Stimulated activated CD4-positive, alpha-beta T cell treated with anti-CD3 and anti-CD28 coated beads, Interleukin-1b, Interleukin-23, amount 100 ng/mL, for 4 hours (primary cell): ENCODE data around the gene ADGRA1.
"Not testable (repeated sequence)": the region's sequence is repeated elsewhere in the genome, so short reads cannot be mapped to it uniquely, and the experiment has no call there.

Source experiments
- DNase-seq, 2 donors: peaks; one replicate each; pipeline ENCODE4 v3.0.0-alpha.2; 2020; ENCODE audit warnings: low read depth in 2 of 2

The ADGRA1 gene

DNA sequence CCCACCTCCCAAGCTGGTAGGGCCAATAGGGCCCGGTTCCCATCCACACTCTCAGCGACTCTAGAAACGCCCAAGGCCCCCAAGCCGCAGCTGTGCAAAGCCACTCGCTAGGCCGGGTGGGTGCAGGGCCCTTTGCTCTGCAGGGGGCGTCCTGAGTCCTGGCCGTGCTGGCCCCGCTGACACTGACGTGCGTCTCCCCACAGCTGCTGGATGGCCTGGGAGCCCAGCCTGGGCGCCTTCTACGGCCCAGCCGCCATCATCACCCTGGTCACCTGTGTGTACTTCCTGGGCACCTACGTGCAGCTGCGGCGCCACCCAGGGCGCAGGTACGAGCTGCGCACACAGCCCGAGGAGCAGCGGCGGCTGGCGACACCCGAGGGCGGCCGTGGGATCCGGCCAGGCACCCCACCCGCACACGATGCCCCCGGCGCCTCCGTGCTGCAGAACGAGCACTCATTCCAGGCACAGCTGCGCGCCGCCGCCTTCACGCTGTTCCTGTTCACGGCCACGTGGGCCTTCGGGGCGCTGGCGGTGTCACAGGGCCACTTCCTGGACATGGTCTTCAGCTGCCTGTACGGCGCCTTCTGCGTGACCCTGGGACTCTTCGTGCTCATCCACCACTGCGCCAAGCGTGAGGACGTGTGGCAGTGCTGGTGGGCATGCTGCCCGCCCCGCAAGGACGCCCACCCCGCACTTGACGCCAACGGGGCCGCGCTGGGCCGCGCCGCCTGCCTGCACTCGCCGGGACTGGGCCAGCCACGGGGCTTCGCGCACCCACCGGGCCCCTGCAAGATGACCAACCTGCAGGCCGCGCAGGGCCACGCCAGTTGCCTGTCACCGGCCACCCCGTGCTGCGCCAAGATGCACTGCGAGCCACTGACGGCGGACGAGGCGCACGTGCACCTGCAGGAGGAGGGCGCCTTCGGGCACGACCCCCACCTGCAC is 40.7 kb downstream of the ADGRA1 start:
- no peak for DNase-seq

DNA sequence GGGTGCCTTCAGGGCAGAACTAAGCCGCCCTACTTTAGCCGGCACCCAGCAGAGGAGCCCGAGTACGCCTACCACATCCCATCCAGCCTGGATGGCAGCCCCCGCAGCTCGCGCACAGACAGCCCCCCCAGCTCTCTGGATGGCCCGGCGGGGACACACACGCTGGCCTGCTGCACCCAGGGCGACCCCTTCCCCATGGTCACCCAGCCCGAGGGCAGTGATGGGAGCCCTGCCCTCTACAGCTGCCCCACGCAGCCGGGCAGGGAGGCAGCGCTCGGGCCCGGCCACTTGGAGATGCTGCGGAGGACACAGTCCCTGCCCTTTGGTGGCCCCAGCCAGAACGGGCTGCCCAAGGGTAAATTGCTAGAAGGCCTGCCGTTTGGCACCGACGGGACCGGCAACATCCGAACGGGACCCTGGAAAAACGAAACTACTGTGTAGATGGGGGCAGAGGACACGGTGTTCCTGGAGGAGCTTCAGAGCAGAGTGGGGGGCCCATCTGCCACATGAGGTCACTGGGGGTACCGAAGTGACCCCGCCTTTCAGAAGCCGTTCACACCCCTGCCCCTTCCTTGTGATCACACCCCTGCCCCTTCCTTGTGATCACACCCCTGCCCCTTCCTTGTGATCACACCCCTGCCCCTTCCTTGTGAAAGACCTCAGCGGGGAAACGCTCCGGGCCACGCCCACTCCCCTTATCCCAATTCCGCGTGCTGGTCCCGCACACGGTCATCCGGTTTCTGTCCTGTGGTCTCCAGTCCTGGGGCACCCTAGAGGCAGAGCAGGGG is 41.5 kb downstream of the ADGRA1 start:
- DNase-seq = no peak

DNA sequence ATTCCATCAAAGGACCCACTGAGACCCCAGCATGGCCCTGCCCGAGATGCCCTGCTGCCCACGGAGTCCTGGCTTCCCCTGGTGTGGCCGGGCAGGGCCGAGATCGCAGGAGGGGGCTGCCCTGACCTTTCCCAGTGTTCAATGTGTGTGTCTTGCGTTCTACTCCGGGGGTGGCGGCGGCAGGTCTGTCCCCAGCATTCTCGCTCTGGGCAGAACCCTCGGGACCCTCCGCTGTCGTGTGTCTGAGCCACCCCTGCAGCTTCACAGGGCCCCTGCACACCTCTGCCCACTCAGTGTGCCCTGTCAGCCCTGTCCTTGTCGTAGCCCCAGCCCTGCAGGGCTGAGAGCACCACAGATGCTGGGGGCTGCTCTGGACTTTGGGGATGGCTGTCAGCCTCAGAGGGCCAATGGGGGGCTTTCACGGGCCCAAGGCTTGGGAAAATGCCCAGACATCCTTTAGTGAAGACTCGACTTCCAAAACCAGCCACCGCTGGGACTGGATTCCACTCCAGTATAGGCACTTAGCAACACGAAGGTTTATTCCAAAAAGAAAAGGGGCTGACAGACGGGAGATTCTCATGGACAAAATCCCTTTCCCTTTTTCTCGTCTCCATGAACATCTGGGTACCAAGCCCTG is 42.3 kb downstream of the ADGRA1 start:
- DNase-seq = no peak

DNA sequence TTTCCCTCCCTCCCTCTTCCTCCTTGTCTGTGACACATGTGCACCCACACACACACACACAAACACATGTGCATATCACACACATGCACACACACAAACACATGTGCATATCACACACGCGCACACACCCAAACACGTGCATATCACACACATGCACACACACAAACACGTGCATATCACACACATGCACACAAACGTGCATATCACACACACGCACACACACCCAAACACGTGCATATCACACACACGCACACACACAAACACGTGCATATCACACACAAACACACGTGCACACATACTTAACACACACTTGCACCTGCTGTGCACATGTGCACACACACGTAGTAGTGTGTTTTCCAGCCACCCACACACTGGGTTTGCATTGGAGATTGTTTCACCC is 42.9 kb downstream of the ADGRA1 start:
- no peak for DNase-seq

DNA sequence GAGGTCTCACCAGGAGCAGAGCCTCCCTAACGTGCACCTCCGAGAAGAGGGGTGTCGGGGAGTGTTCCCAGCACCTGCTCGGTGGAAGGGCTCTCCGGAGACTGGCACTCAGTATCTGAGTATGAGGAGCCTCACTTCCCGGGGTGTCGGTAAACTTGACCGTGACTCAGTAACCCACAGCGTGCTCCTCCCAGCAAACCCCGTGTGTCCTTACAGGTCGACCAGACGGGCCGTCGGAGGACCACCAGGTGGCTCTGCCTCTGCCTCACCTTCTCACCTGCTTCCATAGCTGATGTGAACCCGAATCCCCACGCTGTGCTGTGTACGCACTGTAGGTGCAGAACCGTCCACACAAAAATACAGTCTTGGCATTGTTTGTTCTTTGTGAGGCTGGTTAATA is 43.3 kb downstream of the ADGRA1 start:
- DNase-seq = no peak

DNA sequence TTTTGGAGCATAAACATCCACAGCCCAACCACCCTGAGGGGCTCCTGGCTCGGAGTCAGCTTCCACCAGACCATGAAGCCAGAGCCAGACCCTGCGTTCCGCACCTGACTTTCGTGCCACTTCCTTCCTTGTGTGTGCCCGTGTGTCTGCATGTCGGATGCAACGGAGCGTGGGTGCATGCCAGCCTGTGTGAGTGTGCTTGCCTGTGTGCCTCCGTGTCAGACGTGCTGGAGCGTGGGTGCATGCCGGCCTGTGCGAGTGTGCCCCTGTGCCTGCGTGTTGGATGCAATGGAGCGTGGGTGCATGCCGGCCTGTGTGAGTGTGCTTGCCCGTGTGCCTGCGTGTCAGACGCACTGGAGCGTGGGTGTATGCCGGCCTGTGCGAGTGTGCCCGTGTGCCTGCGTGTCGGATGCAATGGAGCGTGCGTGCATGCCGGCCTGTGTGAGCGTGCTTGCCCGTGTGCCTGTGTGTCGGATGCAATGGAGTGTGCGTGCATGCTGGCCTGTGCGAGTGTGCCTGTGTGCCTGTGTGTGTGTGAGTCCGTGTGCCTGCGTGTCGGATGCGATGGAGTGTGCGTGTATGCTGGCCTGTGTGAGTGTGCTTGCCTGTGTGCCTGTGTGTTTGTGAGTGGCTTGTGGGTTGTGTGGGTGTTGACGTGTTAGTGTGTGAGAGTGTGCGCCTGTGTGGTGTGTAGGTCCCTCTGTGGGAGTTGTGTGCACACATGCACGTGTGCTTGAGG is 44.2 kb downstream of the ADGRA1 start:
- DNase-seq = no peak

DNA sequence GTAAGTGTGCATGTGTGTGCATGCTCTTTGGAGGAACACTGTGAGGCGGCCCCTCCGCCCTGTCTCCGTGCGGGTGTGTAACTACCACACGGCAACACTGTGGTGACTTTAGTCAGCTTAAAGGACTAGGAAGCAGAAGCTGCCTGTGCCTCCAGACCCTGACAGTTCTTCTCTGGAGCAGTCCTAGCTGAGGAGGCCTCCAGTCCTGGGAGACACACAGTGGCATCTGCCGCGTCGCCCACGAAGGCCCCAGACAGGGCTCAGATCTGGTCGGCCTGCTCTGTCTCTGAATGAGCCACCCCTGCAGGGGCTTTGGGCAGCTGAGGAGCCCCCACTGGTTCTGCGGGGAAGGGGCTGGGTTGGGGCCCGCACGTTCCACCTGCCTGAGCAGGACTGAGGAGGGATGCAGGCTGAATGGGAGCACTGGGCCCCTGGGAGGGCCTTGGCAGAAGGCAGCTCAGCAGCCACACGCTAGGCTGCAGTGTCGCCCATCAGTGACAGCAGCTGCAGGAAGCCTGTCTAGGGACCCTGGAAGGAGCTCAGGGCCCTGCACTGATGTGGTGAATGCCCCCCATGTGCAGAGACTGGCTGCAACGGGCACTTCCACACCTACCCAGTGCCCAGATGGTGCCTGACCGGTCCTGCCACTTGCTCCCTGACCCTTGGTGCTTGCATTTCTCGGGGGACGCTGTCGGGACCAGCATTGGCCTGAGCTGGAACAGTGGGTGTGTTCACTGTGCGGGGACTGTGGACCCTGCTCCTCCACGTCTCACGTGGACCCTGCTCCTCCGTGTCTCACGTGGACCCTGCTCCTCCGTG is 45.0 kb downstream of the ADGRA1 start:
- no peak for DNase-seq

DNA sequence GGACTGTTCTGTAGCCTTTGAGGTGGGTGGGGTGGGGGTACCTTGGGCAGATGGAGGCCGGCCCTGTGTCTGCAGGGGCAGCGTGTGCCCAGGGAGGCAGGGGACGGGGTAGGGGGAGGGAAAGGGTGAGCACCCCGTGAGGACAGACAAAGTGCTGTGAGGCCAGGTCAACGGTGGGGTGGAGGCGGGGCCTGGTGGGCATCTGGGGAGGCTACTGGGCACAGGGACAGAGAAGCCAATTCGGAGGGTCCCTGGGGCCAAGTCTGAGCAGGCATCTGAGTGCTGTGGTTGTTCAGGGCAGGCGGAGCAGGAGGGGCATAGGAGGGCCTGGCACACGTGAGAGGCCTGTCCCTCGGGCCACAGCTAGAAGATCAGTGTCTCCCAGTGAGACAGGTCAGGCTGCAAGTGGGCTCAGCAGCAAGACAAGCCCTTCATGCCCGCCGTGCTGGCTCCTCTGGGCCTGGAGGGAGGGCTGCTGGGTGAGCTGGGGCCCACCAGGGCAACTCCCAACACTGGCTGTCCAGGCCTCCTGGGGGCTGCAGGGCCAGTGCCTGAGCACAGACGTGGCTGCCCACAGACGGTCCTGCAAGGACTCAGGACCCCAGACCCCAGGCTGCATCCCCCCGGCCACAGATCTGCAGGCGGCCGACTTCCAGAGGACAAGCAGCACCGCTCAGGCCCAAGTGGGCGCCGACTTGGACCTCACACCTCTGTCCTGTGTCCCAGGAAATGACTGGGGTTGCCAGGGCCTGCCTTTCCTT is 45.9 kb downstream of the ADGRA1 start:
- DNase-seq = no peak

DNA sequence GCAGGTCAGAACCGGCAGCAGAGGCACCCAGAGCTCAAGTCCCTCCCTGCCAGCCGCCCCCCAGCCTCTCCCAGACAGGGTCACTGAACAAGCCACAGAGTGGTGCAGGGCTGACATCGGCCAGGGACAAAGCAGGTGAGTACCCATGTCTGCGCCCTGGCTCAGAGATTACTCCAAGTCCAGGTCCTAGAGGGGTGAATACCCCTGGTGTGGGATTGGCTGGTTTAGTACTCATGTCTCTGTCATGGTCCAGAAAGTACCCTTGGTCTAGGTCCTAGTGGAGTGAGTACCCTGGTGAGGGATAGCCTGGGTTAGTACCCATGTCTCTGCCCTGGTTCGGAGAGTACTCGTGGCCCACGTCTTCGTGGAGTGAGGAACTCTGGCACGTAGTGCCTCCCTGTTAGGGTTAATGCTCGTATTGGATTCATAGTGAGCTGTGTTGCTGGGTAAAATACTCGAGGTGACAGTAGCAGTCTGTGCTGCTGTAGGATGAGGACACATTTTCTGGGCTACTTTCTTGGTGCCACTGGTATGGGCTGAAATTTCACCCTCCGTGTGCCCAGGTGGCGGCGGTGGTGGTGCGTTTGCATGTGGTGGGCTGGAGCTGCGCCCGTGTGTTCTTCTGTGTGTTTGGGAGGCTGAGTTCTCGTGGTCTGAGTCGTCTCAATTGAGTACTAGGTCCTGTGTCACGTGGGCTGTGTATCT is 46.8 kb downstream of the ADGRA1 start:
- no peak for DNase-seq

DNA sequence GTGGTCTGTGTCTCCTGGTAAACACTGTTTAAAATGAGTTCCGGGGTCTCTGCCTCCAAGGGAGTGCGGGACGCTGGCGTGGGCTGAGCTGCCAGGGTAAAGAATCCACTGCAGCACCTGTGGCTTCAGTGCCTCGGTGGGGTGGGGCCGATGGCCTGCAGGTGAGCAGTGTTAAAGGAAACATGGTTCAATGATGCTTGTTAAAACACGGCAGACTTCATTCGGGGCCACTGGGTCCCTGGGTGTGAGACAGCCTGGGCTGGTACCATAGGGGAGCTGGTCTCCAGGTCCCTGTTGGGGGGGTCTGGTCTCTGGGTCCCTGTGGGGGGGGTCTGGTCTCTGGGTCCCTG is 47.4 kb downstream of the ADGRA1 start:
- no peak for DNase-seq

DNA sequence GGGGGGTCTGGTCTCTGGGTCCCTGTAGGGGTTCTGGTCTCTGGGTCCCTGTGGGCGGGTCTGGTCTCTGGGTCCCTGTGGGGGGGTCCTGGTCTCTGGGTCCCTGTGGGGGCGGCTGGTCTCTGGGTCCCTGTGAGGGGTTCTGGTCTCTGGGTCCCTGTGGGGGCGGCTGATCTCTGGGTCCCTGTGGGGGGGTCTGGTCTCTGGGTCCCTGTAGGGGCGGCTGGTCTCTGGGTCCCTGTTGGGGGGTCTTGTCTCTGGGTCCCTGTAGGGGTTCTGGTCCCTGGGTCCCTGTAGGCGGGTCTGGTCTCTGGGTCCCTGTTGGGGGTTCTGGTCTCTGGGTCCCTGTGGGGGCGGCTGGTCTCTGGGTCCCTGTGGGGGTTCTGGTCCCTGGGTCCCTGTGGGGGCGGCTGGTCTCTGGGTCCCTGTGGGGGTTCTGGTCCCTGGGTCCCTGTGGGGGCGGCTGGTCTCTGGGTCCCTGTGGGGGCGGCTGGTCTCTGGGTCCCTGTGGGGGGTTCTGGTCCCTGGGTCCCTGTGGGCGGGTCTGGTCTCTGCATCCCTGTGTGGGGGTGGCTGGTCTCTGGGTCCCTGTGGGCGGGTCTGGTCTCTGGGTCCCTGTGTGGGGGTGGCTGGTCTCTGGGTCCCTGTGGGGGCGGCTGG is 49.9 kb downstream of the ADGRA1 start:
- DNase-seq = not testable (repeated sequence)

DNA sequence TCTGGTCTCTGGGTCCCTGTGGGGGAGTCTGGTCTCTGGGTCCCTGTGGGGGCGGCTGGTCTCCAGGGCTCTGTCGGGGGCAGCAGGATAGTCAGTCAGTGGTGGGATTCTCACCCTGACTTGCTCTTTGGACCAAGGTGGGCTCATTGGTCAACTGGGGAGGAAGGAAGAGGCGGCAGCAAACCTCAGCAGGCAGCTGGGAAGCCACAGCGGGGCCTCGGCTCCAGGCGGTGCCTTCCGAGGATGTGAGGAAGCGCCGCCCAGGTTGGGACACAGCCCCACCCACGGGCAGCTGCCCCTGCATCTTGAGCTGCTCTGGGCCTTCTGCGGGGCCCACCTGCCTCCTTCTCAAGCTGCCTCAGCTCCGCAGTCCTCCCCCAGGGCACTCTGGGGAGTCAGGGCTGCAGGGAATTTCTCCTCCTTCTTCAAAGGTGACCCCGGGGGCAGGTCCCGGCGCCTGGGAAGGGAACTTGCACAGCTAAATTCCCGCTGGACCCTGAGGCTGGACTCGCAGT is 51.9 kb downstream of the ADGRA1 start:
- no peak for DNase-seq

DNA sequence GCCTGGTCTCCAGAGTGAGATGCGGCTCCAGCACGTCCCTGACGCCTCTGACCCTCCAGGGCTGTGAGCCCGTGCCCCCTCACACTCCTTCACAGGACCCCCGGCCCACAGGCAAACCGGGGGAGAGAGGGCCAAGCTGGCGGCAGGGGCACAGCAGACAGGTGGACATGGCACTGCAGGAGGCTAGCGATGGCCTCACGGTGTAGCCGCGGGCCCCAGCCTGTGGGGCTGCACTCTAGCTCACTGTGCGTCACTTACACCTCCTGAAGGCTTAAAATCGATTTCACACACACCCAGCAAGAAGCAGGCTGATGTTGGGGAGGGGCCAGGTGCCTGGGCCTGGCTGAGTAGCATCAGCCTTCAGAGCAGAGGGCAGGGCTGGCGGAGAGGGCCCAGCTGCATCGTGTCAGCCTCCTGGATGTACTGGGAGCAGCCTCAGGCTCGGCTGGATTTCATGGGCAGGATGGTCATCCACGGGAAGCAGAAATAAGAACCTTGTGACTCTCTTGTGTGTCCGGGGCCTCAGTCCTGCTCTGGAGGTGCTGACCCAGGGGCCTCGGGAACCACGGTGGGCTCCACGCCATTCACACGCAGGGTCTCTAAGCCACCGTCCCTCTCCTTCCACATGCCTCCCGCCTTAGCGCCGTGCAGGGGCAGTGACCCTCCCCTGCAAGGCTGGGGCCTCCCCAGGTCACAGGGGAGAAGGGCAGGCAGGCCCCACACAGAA is 52.9 kb downstream of the ADGRA1 start:
- no peak for DNase-seq

DNA sequence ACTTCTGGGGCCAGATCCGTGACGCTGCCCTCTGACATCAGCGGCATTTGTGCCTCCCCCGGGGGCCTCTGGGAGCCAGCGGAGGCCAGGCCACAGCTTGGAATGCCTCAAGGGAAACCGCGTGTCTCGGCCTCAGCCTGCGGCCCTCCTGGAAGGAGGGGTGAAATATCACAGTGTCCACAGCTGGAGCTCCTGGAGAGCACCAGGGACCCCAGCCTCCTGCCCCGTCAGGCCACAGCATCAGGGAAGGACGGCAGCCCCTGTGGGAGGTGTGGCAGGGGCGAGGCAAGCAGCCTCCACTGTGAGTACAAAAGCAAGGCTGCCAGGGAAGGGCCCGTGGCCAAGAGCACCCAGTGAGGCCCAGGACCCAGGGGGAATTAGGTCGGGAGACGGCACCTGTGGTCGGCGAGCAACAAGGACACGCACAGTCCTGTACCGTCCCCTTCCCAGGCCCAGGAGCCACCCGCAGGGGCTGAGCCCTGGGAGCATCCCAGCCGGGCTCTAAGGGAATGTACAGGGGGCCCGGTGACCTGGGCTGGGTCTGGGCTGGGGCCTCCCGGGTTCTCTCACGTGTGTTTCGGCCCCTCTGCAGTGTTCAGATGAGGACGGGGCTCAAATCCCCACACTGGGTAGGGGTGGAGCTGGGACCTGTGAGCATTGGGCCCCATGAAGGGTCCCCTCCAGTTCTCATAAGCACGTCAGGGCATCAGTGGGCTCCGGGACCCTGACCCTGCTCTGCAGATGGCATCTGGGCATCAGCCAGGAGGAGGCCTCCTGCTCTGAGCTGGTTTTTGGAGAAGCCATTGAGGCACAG is 53.6 kb downstream of the ADGRA1 start:
- DNase-seq = no peak

DNA sequence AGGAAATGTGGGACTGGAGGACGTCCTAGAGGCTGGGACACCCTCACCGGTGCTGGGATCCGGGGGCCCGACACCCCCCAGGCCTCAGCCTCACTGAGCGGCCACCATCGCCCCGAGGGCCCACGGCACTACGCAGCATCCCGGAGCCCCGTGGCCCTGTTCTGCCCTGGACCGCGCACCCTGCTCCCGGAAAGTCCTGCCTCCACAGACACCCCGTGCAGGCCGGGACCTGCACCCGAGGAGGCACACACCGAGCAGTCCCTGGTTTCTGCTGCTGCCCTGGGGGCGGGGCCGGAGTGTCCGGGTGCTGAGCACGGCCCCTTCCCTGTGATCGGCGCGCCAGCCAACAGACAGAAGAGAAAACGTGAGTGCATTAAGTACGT is 54.2 kb downstream of the ADGRA1 start:
- DNase-seq = no peak

DNA sequence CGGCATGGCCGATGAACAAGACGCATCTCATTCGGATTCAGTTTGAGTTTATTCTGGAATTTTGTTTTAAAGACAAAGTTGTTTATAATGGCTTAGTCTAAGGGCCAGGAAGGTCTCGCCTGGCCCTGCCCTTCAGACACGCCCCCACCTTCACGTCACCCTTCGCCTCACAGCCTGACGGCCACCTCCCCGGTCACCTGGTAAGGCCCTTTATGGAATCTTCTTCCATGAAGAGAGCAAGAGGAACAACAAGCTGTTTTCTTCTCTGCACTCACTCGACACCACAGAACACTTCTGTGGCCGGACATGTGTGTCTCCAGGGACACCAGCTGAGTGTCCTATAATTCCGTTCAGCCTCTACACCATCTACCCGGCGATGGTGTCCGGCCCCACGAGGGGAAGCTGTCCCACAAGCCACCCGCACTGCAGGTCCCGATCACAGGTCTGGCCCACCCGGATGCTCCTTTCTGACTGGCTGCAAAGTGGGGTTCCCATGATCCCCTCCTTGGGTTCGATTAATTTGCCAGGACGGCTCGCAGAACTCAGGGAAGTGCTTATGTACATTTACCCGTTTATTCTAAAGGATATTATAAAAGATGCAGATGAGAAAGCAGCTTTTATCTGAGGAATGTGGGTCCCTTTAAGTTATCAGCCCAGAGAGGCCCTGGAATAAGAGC is 54.9 kb downstream of the ADGRA1 start:
- DNase-seq = no peak

DNA sequence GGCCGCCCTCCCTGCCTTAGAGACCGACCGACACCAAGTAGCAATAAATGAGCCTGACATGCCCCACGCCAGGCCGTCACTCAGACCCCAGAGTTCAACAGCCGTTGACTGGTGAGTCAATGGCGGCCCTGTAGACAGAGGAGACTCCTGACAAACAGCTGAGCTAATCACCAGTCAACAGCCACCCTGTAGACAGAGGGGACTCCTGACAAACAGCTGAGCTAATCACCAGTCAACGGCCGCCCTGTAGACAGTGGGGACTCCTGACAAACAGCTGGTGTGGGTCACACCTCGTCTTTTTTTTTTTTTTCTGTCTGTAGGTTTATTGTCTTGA is 55.4 kb downstream of the ADGRA1 start:
- DNase-seq = no peak
